Measurements from ENCODE around the gene WNT5B.

GRCh38 chr12:1581973-1582708 is 46.9 kb upstream of the WNT5B start:
- TF ChIP-seq CTCF (IDR thresholded peaks at IDR 0.05) (no peak), POLR2A (IDR thresholded peaks at IDR 0.05) (no peak)
